ENCODE results near the gene TENM4.

GRCh38 chr11:78912778-78913177 lies 528.1 kb downstream of the TENM4 start:
- TF ChIP-seq YY1 (tag by site-specific recombination; IDR thresholded peaks at IDR 0.05) = no peak
- no peak for TF ChIP-seq ZNF10 (tag by site-specific recombination; IDR thresholded peaks at IDR 0.05)
- no peak for TF ChIP-seq ZNF843 (tag by site-specific recombination; IDR thresholded peaks at IDR 0.05)
- TF ChIP-seq CTCF (tag by site-specific recombination; IDR thresholded peaks at IDR 0.05) = no peak
- no peak for TF ChIP-seq ZNF426 (tag by site-specific recombination; IDR thresholded peaks at IDR 0.05)
- TF ChIP-seq ZNF555 (tag by site-specific recombination; conservative IDR thresholded peaks at IDR 0.05) = no peak
- TF ChIP-seq HIC1 (tag by site-specific recombination; IDR thresholded peaks at IDR 0.05) = no peak
- TF ChIP-seq ZNF24 (tag by site-specific recombination; IDR thresholded peaks at IDR 0.05) = no peak
- TF ChIP-seq ZBTB26 (tag by site-specific recombination; optimal IDR thresholded peaks at IDR 0.05) = no peak
- TF ChIP-seq REST (tag by site-specific recombination; IDR thresholded peaks at IDR 0.05) = no peak
- no peak for TF ChIP-seq ZNF394 (tag by site-specific recombination; IDR thresholded peaks at IDR 0.05; ENCODE audit: borderline replicate concordance)
- TF ChIP-seq ZNF510 (tag by site-specific recombination; IDR thresholded peaks at IDR 0.05; ENCODE audit: insufficient replicate concordance) = no peak
- peak; percentile 25; the same call in 1 of the 2 replicates for TF ChIP-seq ZNF768 (tag by site-specific recombination; IDR thresholded peaks at IDR 0.05)
- TF ChIP-seq ZNF350 (tag by site-specific recombination; IDR thresholded peaks at IDR 0.05) = no peak
